Activated CD4-positive, alpha-beta memory T cell treated with anti-CD3 and anti-CD28 coated beads, Interleukin-2, amount 10 ng/mL, durations not matched to agents 7 days and 5 days (primary cell): ENCODE results near the gene TCERG1L. TPM values are rescaled to one million over a fixed set of nuclear protein-coding genes. Genes with fewer than 3 reads are reported as not detected.

ENCODE experiments used
- CTCF ChIA-PET: fragments of 350-600 bp; sonication (Branson Sonifier 250); formaldehyde crosslinking; loops from one replicate; lab custom pipeline; 2021; ENCODE audit warnings: antibody characterized with exemption, inconsistent platforms; lab: Charles Lee
- POLR2A ChIA-PET: fragments of 350-600 bp; sonication (Branson Sonifier 250); formaldehyde crosslinking; loops from one replicate; lab custom pipeline; 2021; ENCODE audit warnings: antibody characterized with exemption; lab: Charles Lee
- DNase-seq: peaks from one replicate; pipeline ENCODE4 v3.0.0-alpha.2; 2020
- H3K27ac Mint-ChIP-seq: one replicate; pipeline ENCODE4 v1.8.0; 2021; ENCODE audit warnings: mild to moderate bottlenecking, mixed read lengths
- H3K27me3 Mint-ChIP-seq: one replicate; pipeline ENCODE4 v1.8.0; 2021; ENCODE audit warnings: mixed read lengths
- H3K36me3 Mint-ChIP-seq: one replicate; pipeline ENCODE4 v1.8.0; 2021; ENCODE audit warnings: low read depth, mixed read lengths
- H3K4me1 Mint-ChIP-seq: one replicate; pipeline ENCODE4 v1.8.0; 2021; ENCODE audit warnings: mixed read lengths
- H3K4me3 Mint-ChIP-seq: one replicate; pipeline ENCODE4 v1.8.0; 2021; ENCODE audit warnings: mild to moderate bottlenecking, mixed read lengths
- H3K9me3 Mint-ChIP-seq: one replicate; pipeline ENCODE4 v1.8.0; 2021; ENCODE audit warnings: mixed read lengths
- total RNA-seq, 2 experiments: library from RNA; stranded (reverse); gene quantifications; one replicate each; pipeline ENCODE4 v1.2.3, GENCODE V29; 2021

The TCERG1L gene
- total RNA-seq, 2 experiments from 2014 or later, result 0.08 TPM; not detected in 1

- POLR2A ChIA-PET, result no interaction called here
- Mint-ChIP-seq H3K9me3 (peaks cover 6% of the 10 kb centered on the region), H3K4me1 (no peaks in the 10 kb centered on the region), H3K27ac (no peak overlapping the region), H3K4me3 (no peak overlapping the region), H3K36me3 (no peaks in the 10 kb centered on the region), H3K27me3 (no peaks in the 10 kb centered on the region)
- DNase-seq, result no peak
- CTCF ChIA-PET, result no interaction called here
Observed at GRCh38 chr10:131068760-131069159, 242.8 kb downstream of the TCERG1L start.

- no peaks in the 10 kb centered on the region for H3K4me1 Mint-ChIP-seq
- DNase-seq, result no peak
- ChIA-PET CTCF (no interaction called here), POLR2A (no interaction called here)
- H3K27ac Mint-ChIP-seq, result no peak overlapping the region
- H3K36me3 Mint-ChIP-seq, result no peaks in the 10 kb centered on the region
- H3K9me3 Mint-ChIP-seq, result peaks cover 6% of the 10 kb centered on the region
- H3K27me3 Mint-ChIP-seq, result no peaks in the 10 kb centered on the region
- no peak overlapping the region for H3K4me3 Mint-ChIP-seq
Observed at GRCh38 chr10:131068311-131068710, 243.2 kb downstream of the TCERG1L start.

- H3K4me3 Mint-ChIP-seq, result no peak overlapping the region
- ChIA-PET CTCF (no interaction called here), POLR2A (no interaction called here)
- no peak overlapping the region for H3K27ac Mint-ChIP-seq
- no peaks in the 10 kb centered on the region for H3K36me3 Mint-ChIP-seq
- H3K4me1 Mint-ChIP-seq, result no peaks in the 10 kb centered on the region
- peaks cover 6% of the 10 kb centered on the region for H3K9me3 Mint-ChIP-seq
- H3K27me3 Mint-ChIP-seq, result no peaks in the 10 kb centered on the region
- no peak for DNase-seq
Observed at GRCh38 chr10:131067690-131068089, 243.8 kb downstream of the TCERG1L start.

GRCh38 chr10:131065673-131066305, 245.7 kb downstream of the TCERG1L start:
- Mint-ChIP-seq H3K4me1 (no peaks in the 10 kb centered on the region), H3K27me3 (no peaks in the 10 kb centered on the region), H3K27ac (no peak overlapping the region), H3K36me3 (no peaks in the 10 kb centered on the region), H3K9me3 (no peaks in the 10 kb centered on the region), H3K4me3 (no peak overlapping the region)
- ChIA-PET POLR2A (no interaction called here), CTCF (no interaction called here)
- no peak for DNase-seq

GRCh38 chr10:131063311-131063710, 248.2 kb downstream of the TCERG1L start:
- no peak for DNase-seq

GRCh38 chr10:131062621-131063260, 248.8 kb downstream of the TCERG1L start:
- peaks cover 3% of the 10 kb centered on the region for H3K9me3 Mint-ChIP-seq
- H3K27me3 Mint-ChIP-seq, result no peaks in the 10 kb centered on the region
- no peak overlapping the region for H3K4me3 Mint-ChIP-seq
- ChIA-PET CTCF (no interaction called here), POLR2A (no interaction called here)
- no peaks in the 10 kb centered on the region for H3K36me3 Mint-ChIP-seq
- DNase-seq, result no peak
- no peak overlapping the region for H3K27ac Mint-ChIP-seq
- no peaks in the 10 kb centered on the region for H3K4me1 Mint-ChIP-seq

More at GRCh38 chr10:131063311-131063710, 248.2 kb downstream of the TCERG1L start:
- Mint-ChIP-seq H3K36me3 (no peaks in the 10 kb centered on the region), H3K4me1 (no peaks in the 10 kb centered on the region), H3K27me3 (no peaks in the 10 kb centered on the region), H3K9me3 (peaks cover 3% of the 10 kb centered on the region), H3K27ac (no peak overlapping the region), H3K4me3 (no peak overlapping the region)
- ChIA-PET CTCF (no interaction called here), POLR2A (no interaction called here)

GRCh38 chr10:131061216-131061615, 250.3 kb downstream of the TCERG1L start:
- Mint-ChIP-seq H3K36me3 (no peaks in the 10 kb centered on the region), H3K27me3 (no peaks in the 10 kb centered on the region), H3K27ac (no peak overlapping the region), H3K4me1 (no peaks in the 10 kb centered on the region), H3K9me3 (peaks cover 3% of the 10 kb centered on the region), H3K4me3 (no peak overlapping the region)
- POLR2A ChIA-PET, result no interaction called here
- DNase-seq, result no peak
- CTCF ChIA-PET, result no interaction called here

- Mint-ChIP-seq H3K27me3 (no peaks in the 10 kb centered on the region), H3K4me3 (no peak overlapping the region), H3K36me3 (no peaks in the 10 kb centered on the region), H3K27ac (no peak overlapping the region), H3K4me1 (no peaks in the 10 kb centered on the region), H3K9me3 (peaks cover 3% of the 10 kb centered on the region)
- ChIA-PET CTCF (no interaction called here), POLR2A (no interaction called here)
- DNase-seq, result no peak
Observed at GRCh38 chr10:131059881-131060280, 251.6 kb downstream of the TCERG1L start.

- CTCF ChIA-PET, result no interaction called here
- H3K27ac Mint-ChIP-seq, result no peak overlapping the region
- H3K36me3 Mint-ChIP-seq, result no peaks in the 10 kb centered on the region
- H3K4me1 Mint-ChIP-seq, result no peaks in the 10 kb centered on the region
- POLR2A ChIA-PET, result no interaction called here
- no peaks in the 10 kb centered on the region for H3K27me3 Mint-ChIP-seq
- H3K4me3 Mint-ChIP-seq, result no peak overlapping the region
- peaks cover 3% of the 10 kb centered on the region for H3K9me3 Mint-ChIP-seq
- DNase-seq, result no peak
Observed at GRCh38 chr10:131058799-131059198, 252.7 kb downstream of the TCERG1L start.

- Mint-ChIP-seq H3K27me3 (no peaks in the 10 kb centered on the region), H3K4me3 (no peak overlapping the region), H3K27ac (no peak overlapping the region), H3K9me3 (peaks cover 3% of the 10 kb centered on the region), H3K36me3 (no peaks in the 10 kb centered on the region), H3K4me1 (no peaks in the 10 kb centered on the region)
- ChIA-PET CTCF (no interaction called here), POLR2A (no interaction called here)
- no peak for DNase-seq
Observed at GRCh38 chr10:131056781-131057180, 254.7 kb downstream of the TCERG1L start.

GRCh38 chr10:131056091-131056579, 255.4 kb downstream of the TCERG1L start:
- H3K27ac Mint-ChIP-seq, result no peak overlapping the region
- H3K4me3 Mint-ChIP-seq, result no peak overlapping the region
- ChIA-PET CTCF (no interaction called here), POLR2A (no interaction called here)
- H3K27me3 Mint-ChIP-seq, result no peaks in the 10 kb centered on the region
- H3K4me1 Mint-ChIP-seq, result no peaks in the 10 kb centered on the region
- no peak for DNase-seq
- no peaks in the 10 kb centered on the region for H3K36me3 Mint-ChIP-seq
- H3K9me3 Mint-ChIP-seq, result peaks cover 4% of the 10 kb centered on the region

- Mint-ChIP-seq H3K9me3 (peaks cover 6% of the 10 kb centered on the region), H3K4me3 (no peak overlapping the region), H3K4me1 (no peaks in the 10 kb centered on the region), H3K27ac (no peak overlapping the region), H3K27me3 (no peaks in the 10 kb centered on the region), H3K36me3 (no peaks in the 10 kb centered on the region)
- no peak for DNase-seq
- ChIA-PET CTCF (no interaction called here), POLR2A (no interaction called here)
Observed at GRCh38 chr10:131055437-131055836, 256.1 kb downstream of the TCERG1L start.

GRCh38 chr10:131053192-131053591, 258.3 kb downstream of the TCERG1L start:
- POLR2A ChIA-PET, result no interaction called here
- CTCF ChIA-PET, result no interaction called here
- H3K9me3 Mint-ChIP-seq, result peaks cover 3% of the 10 kb centered on the region

More at GRCh38 chr10:131053192-131053591, 258.3 kb downstream of the TCERG1L start:
- Mint-ChIP-seq H3K4me1 (no peaks in the 10 kb centered on the region), H3K4me3 (no peak overlapping the region), H3K27ac (no peak overlapping the region), H3K27me3 (no peaks in the 10 kb centered on the region), H3K36me3 (no peaks in the 10 kb centered on the region)
- DNase-seq, result no peak
